H1 (cell line): Measurements from ENCODE around the gene CEP83. TPM values are rescaled to one million over a fixed set of nuclear protein-coding genes. Genes with fewer than 3 reads are reported as not detected.

ENCODE experiments used
- CTCF ChIA-PET: fragments of 300-600 bp; sonication (Branson Sonifier 250); formaldehyde crosslinking; loops from one replicate; lab custom pipeline; 2021; ENCODE audit not compliant: partially characterized antibody; lab: Charles Lee
- POLR2A ChIA-PET: fragments of 300-600 bp; sonication (Branson Sonifier 250); formaldehyde crosslinking; loops from one replicate; lab custom pipeline; 2021; ENCODE audit warnings: inconsistent platforms; ENCODE audit not compliant: partially characterized antibody; lab: Charles Lee
- DNase-seq, 2 experiments: peaks; one replicate each; pipeline versions ENCODE4 v3.0.0 to v3.0.0-alpha.2; 2010 to 2022; ENCODE audit warnings: low spot score in 2 of 2, low read depth in 1 of 2, mixed read lengths in 1 of 2
- FAIRE-seq: peaks from 2 replicates; lab custom pipeline; 2011; peaks lifted over from hg19 to GRCh38; lab: Jason Lieb, UNC
- H2AFZ ChIP-seq: 2 replicates; pipeline ENCODE4 v1.8.1; 2012; ENCODE audit warnings: low read length, inconsistent platforms
- H2AK5ac ChIP-seq: 2 replicates; pipeline ENCODE4 v1.6.1; 2013; ENCODE audit warnings: low read depth, low read length
- H2BK120ac ChIP-seq: replicated peaks from 2 replicates; pipeline ENCODE3; 2013; ENCODE audit warnings: low read depth, low read length, inconsistent platforms
- H2BK12ac ChIP-seq: 2 replicates; pipeline ENCODE4 v1.6.1; 2013; ENCODE audit warnings: low read depth, low read length
- H2BK15ac ChIP-seq: 2 replicates; pipeline ENCODE4 v1.6.1; 2013; ENCODE audit warnings: low read length
- H2BK20ac ChIP-seq: 2 replicates; pipeline ENCODE4 v1.6.1; 2013; ENCODE audit warnings: low read length
- H2BK5ac ChIP-seq: 2 replicates; pipeline ENCODE4 v1.6.1; 2013; ENCODE audit warnings: low read depth, low read length
- H3K14ac ChIP-seq: 2 replicates; pipeline ENCODE4 v1.6.1; 2013; ENCODE audit warnings: inconsistent platforms; ENCODE audit not compliant: insufficient read length
- H3K18ac ChIP-seq: 2 replicates; pipeline ENCODE4 v1.6.1; 2013; ENCODE audit warnings: low read length; ENCODE audit errors: extremely low read depth
- H3K23ac ChIP-seq: 2 replicates; pipeline ENCODE4 v1.6.1; 2013; ENCODE audit warnings: inconsistent platforms; ENCODE audit not compliant: insufficient read length
- H3K23me2 ChIP-seq: 2 replicates; pipeline ENCODE4 v1.6.1; 2013; ENCODE audit warnings: low read depth, low read length
- H3K27ac ChIP-seq: 2 replicates; pipeline ENCODE4 v1.6.1; 2011; ENCODE audit warnings: low read depth, low read length, inconsistent platforms
- H3K27me3 ChIP-seq, 4 experiments: replicated peaks in 1 of 4; 1 replicate in 1 of 4; 2 replicates in 3 of 4; pipeline versions ENCODE4 v1.6.1 to v1.8.1; 2011 to 2013; ENCODE audit warnings: low read length in 3 of 4, mild to moderate bottlenecking in 3 of 4, inconsistent platforms in 2 of 4, mixed read lengths in 2 of 4, moderate library complexity in 1 of 4; ENCODE audit not compliant: control insufficient read depth in 3 of 4, insufficient read depth in 3 of 4; ENCODE audit errors: extremely low read depth in 1 of 4
- H3K36me3 ChIP-seq, 4 experiments: 2 replicates each; pipeline versions ENCODE4 v1.6.1 to v1.8.1; 2011 to 2013; ENCODE audit warnings: mild to moderate bottlenecking in 4 of 4, low read length in 3 of 4, moderate library complexity in 2 of 4, control low read depth in 1 of 4, inconsistent platforms in 1 of 4; ENCODE audit not compliant: insufficient read depth in 4 of 4, control insufficient read depth in 2 of 4
- H3K4ac ChIP-seq: replicated peaks from 2 replicates; pipeline ENCODE3; 2013; ENCODE audit warnings: low read length, low read depth, mixed read lengths, inconsistent platforms; ENCODE audit not compliant: insufficient read length
- H3K4me1 ChIP-seq, 4 experiments: replicated peaks in 1 of 4; 1 replicate in 1 of 4; 2 replicates in 3 of 4; pipeline versions ENCODE4 v1.6.1 to v1.8.1; 2011 to 2013; ENCODE audit warnings: low read length in 3 of 4, inconsistent platforms in 2 of 4, mixed read lengths in 1 of 4; ENCODE audit not compliant: insufficient read depth in 4 of 4, control insufficient read depth in 3 of 4
- H3K4me2 ChIP-seq, 2 experiments: 2 replicates each; pipeline versions ENCODE4 v1.6.1 to v1.8.1; 2011 to 2013; ENCODE audit warnings: low read depth in 2 of 2, low read length in 2 of 2, control low read depth in 1 of 2, inconsistent platforms in 1 of 2, mild to moderate bottlenecking in 1 of 2; ENCODE audit not compliant: insufficient read depth in 1 of 2
- H3K4me3 ChIP-seq, 4 experiments: fragments of 200-600, 300-600 bp in 1 of 4; sonication (generic), shearing (Covaris generic), sonication (Bioruptor Twin) in 1 of 4; 2 replicates each; pipeline versions ENCODE4 v1.5.1 to v1.8.1; 2011 to 2016; ENCODE audit warnings: low read length in 4 of 4, low read depth in 3 of 4, control low read depth in 2 of 4, inconsistent platforms in 2 of 4, mild to moderate bottlenecking in 2 of 4, mixed read lengths in 1 of 4, moderate library complexity in 1 of 4; ENCODE audit not compliant: insufficient read depth in 2 of 4; ENCODE audit errors: extremely low read depth in 1 of 4
- H3K56ac ChIP-seq: replicated peaks from 2 replicates; pipeline ENCODE3; 2013; ENCODE audit warnings: low read depth, mild to moderate bottlenecking, mixed read lengths, low read length, inconsistent platforms; ENCODE audit not compliant: insufficient read length
- H3K79me1 ChIP-seq: 2 replicates; pipeline ENCODE4 v1.6.1; 2013; ENCODE audit warnings: low read depth, low read length, control low read depth
- H3K79me2 ChIP-seq, 2 experiments: 2 replicates each; pipeline versions ENCODE4 v1.6.1 to v1.8.1; 2012 to 2013; ENCODE audit warnings: low read length in 2 of 2, mild to moderate bottlenecking in 2 of 2, inconsistent platforms in 1 of 2; ENCODE audit not compliant: insufficient read depth in 2 of 2, control insufficient read depth in 1 of 2
- H3K9ac ChIP-seq, 4 experiments: replicated peaks in 1 of 4; 1 replicate in 1 of 4; 2 replicates in 3 of 4; pipeline versions ENCODE4 v1.6.1 to v1.8.1; 2011 to 2013; ENCODE audit warnings: low read depth in 3 of 4, low read length in 3 of 4, control low read depth in 2 of 4, mild to moderate bottlenecking in 2 of 4, moderate library complexity in 2 of 4, inconsistent platforms in 1 of 4; ENCODE audit errors: extremely low read depth in 1 of 4
- H3K9me3 ChIP-seq, 2 experiments: 2 replicates each; pipeline versions ENCODE4 v1.6.1 to v1.8.1; 2012 to 2013; ENCODE audit warnings: mild to moderate bottlenecking in 2 of 2, moderate library complexity in 2 of 2, control low read depth in 1 of 2, inconsistent platforms in 1 of 2, low read depth in 1 of 2, low read length in 1 of 2, mixed read lengths in 1 of 2; ENCODE audit not compliant: insufficient read depth in 2 of 2
- H4K20me1 ChIP-seq, 2 experiments: replicated peaks in 1 of 2; 2 replicates each; pipeline versions ENCODE3 to v1.8.1; 2011 to 2013; ENCODE audit warnings: inconsistent platforms in 2 of 2, low read length in 2 of 2, mild to moderate bottlenecking in 1 of 2; ENCODE audit not compliant: insufficient read depth in 2 of 2, control insufficient read depth in 1 of 2
- H4K5ac ChIP-seq: 2 replicates; pipeline ENCODE4 v1.6.1; 2013; ENCODE audit warnings: low read length, low read depth, mixed read lengths, inconsistent platforms; ENCODE audit not compliant: insufficient read length
- H4K8ac ChIP-seq: 2 replicates; pipeline ENCODE4 v1.8.0; 2013; ENCODE audit warnings: mild to moderate bottlenecking, moderate library complexity, low read length, inconsistent platforms; ENCODE audit not compliant: insufficient read depth; ENCODE audit errors: extremely low read depth
- H4K91ac ChIP-seq: replicated peaks from 2 replicates; pipeline ENCODE3; 2013; ENCODE audit warnings: low read length, mixed read lengths, inconsistent platforms; ENCODE audit not compliant: insufficient read length
- CBX8 ChIP-seq: fragments of 300-800, 300-1000 bp; sonication (generic); IDR thresholded peaks from 2 replicates; pipeline ENCODE4 v1.7.1; 2016; ENCODE audit warnings: low read depth, low read length, borderline replicate concordance
- CEBPB ChIP-seq: IDR thresholded peaks from 2 replicates; pipeline ENCODE4 v1.6.1; 2012; ENCODE audit warnings: low read depth, low read length
- CREB1 ChIP-seq: IDR thresholded peaks from 2 replicates; pipeline ENCODE4 v1.6.1; 2012; ENCODE audit warnings: inconsistent platforms
- GABPA ChIP-seq: IDR thresholded peaks from 2 replicates; pipeline ENCODE4 v1.6.1; 2011; ENCODE audit warnings: mild to moderate bottlenecking, low read length, moderate library complexity, borderline replicate concordance; ENCODE audit not compliant: insufficient read depth
- GTF2F1 ChIP-seq: IDR thresholded peaks from 2 replicates; pipeline ENCODE4 v1.6.1; 2012; ENCODE audit warnings: low read depth, low read length, improper control_type of control experiment, borderline replicate concordance
- KDM4A ChIP-seq: IDR thresholded peaks from one replicate; pipeline ENCODE4 v1.7.1; 2012; ENCODE audit warnings: low read depth, mild to moderate bottlenecking, moderate library complexity, low read length, inconsistent platforms; ENCODE audit not compliant: severe bottlenecking
- MAFK ChIP-seq: IDR thresholded peaks from 2 replicates; pipeline ENCODE4 v1.6.1; 2012; ENCODE audit warnings: low read depth, mild to moderate bottlenecking, improper control_type of control experiment, low read length
- MAX ChIP-seq: IDR thresholded peaks from 2 replicates; pipeline ENCODE4 v1.6.1; 2012; ENCODE audit warnings: inconsistent platforms
- PHF8 ChIP-seq: fragments of 200-600 bp; sonication (generic); conservative IDR thresholded peaks from 2 replicates; pipeline ENCODE4 v1.7.1; 2012; ENCODE audit warnings: low read depth, mild to moderate bottlenecking, inconsistent platforms, low read length, moderate library complexity
- POLR2A ChIP-seq, 2 experiments: IDR thresholded peaks; 1 replicate in 1 of 2; 2 replicates in 1 of 2; pipeline ENCODE4 v1.6.1; 2011; ENCODE audit warnings: low read depth in 2 of 2, low read length in 2 of 2, mild to moderate bottlenecking in 2 of 2; ENCODE audit errors: control extremely low read depth in 1 of 2
- RAD21 ChIP-seq, 2 experiments: IDR thresholded peaks in 1 of 2; conservative IDR thresholded peaks in 1 of 2; 2 replicates each; pipeline ENCODE4 v1.6.1; 2011; ENCODE audit warnings: low read depth in 2 of 2, low read length in 2 of 2, improper control_type of control experiment in 1 of 2, inconsistent platforms in 1 of 2, mild to moderate bottlenecking in 1 of 2, moderate library complexity in 1 of 2
- RXRA ChIP-seq: IDR thresholded peaks from 2 replicates; pipeline ENCODE4 v1.6.1; 2011; ENCODE audit warnings: low read depth, mild to moderate bottlenecking, low read length, moderate library complexity; ENCODE audit not compliant: insufficient read depth
- SP4 ChIP-seq: IDR thresholded peaks from 2 replicates; pipeline ENCODE4 v1.6.1; 2012; ENCODE audit warnings: low read length, inconsistent platforms
- WGBS, 2 experiments: shearing (Covaris generic) in 1 of 2; methylation state at CpG; one replicate each; pipeline versions ENCODE4 v1.1.6 to v1.1.7; 2013 to 2015; ENCODE audit warnings: low lambda C conversion rate in 2 of 2, mixed read lengths in 2 of 2, inconsistent platforms in 1 of 2, low coverage in 1 of 2, missing lambda C conversion rate in 1 of 2; ENCODE audit not compliant: insufficient replicate concordance in 2 of 2, insufficient coverage in 1 of 2, insufficient read length in 1 of 2; ENCODE audit errors: extremely low coverage in 1 of 2, missing lambda C conversion rate in 1 of 2; 5-methylcytosine and 5-hydroxymethylcytosine counted together
- polyA plus RNA-seq, 7 experiments: library from polyadenylated mRNA; depleted of rRNA in 3 of 7; stranded (reverse) in 5 of 7; unstranded in 2 of 7; fragments of >200 nt in 5 of 7; fragments of 200-250 nt in 2 of 7; gene quantifications; 1 replicate in 5 of 7; 2 replicates in 1 of 7; 4 replicates in 1 of 7; pipeline versions ENCODE4 v1.2.1 to v1.2.3, GENCODE V29; 2011 to 2013; ENCODE audit warnings: missing spikeins in 2 of 7, mixed read lengths in 2 of 7
- total RNA-seq: library from RNA; stranded (reverse); fragmentation: NEBNext Ultra II Directional; extraction: Animal tissue kit (Norgen Biotek cat#: 25700); gene quantifications from 2 replicates; pipeline ENCODE4 v1.2.1, GENCODE V29; 2021

Gene CEP83
- total and polyA plus RNA-seq, 2 of the 8 experiments (the other 6 are each of a cell fraction or from before 2014, with no cell fraction given), result 6.0 to 25.8 TPM

- Histone ChIP-seq H3K4me1 (peaks cover 3 to 6% (median 4%) of the 10 kb centered on the region in 4 experiments), H3K14ac (no peak overlapping the region), H3K4me3 (no peak overlapping the region), H2BK120ac (no peak overlapping the region), H3K79me2 (no peaks in the 10 kb centered on the region), H3K18ac (no peak overlapping the region), H2AFZ (no peak overlapping the region), H2BK5ac (no peak overlapping the region), H3K23ac (no peak overlapping the region), H3K4me2 (no peak overlapping the region), H3K79me1 (no peaks in the 10 kb centered on the region), H3K27me3 (no peaks in the 10 kb centered on the region), H3K27ac (no peak overlapping the region), H3K36me3 (no peaks in the 10 kb centered on the region), H4K8ac (no peak overlapping the region), H4K5ac (no peak overlapping the region), H3K56ac (no peak overlapping the region), H2BK20ac (no peak overlapping the region), H2BK12ac (no peak overlapping the region), H3K9me3 (no peaks in the 10 kb centered on the region), H4K20me1 (no peaks in the 10 kb centered on the region), H3K23me2 (no peaks in the 10 kb centered on the region), H3K9ac (no peak overlapping the region), H4K91ac (no peak overlapping the region), H2AK5ac (no peak overlapping the region), H2BK15ac (no peak overlapping the region), H3K4ac (no peak overlapping the region)
- DNase-seq (no peak), FAIRE-seq (no peak)
- POLR2A ChIA-PET, result no interaction called here
- 87% methylated on average over 4 of the region's 4 CpGs; no CpG with 5 or more reads in 1 of the 2 experiments for WGBS, 2 experiments
- TF ChIP-seq CBX8 (no peak), MAFK (no peak), MAX (no peak), GTF2F1 (no peak), CEBPB (no peak), RXRA (no peak), KDM4A (no peak), CREB1 (no peak), SP4 (no peak), RAD21 (IDR thresholded peaks at IDR 0.05 in 1 of 2, conservative IDR thresholded peaks at IDR 0.05 in 1 of 2; ENCODE audit: low read depth in 2 of 2, low read length in 2 of 2) (no peak), GABPA (no peak), PHF8 (no peak), POLR2A (IDR thresholded peaks at IDR 0.05; ENCODE audit: control extremely low read depth in 1 of 2, low read depth in 2 of 2, low read length in 2 of 2) (no peak)
- CTCF ChIA-PET, result interaction anchor here (1.0 to 1.9 kb wide), 4 partner anchors 10 to 121 kb away, joined by 3 to 5 read pairs (median 4); no protein-coding TSS in a partner anchor
These were observed 190.2 kb downstream of the CEP83 start for GRCh38 chr12:94269316-94269999.
